GM19043 (cell line): ENCODE data around the gene WDR13.
A peak's percentile ranks its signal among the peaks of the same experiment; 100 is the strongest.
"Not testable (repeated sequence)": the region's sequence is repeated elsewhere in the genome, so short reads cannot be mapped to it uniquely, and the experiment has no call there.

Experiments
- ATAC-seq: cut with Tn5 transposase; IDR thresholded peaks from one replicate; pipeline ENCODE4 v1.9.1; 2021; ENCODE audit warnings: low read depth; ENCODE audit not compliant: unreplicated experiment

WDR13 gene

DNA sequence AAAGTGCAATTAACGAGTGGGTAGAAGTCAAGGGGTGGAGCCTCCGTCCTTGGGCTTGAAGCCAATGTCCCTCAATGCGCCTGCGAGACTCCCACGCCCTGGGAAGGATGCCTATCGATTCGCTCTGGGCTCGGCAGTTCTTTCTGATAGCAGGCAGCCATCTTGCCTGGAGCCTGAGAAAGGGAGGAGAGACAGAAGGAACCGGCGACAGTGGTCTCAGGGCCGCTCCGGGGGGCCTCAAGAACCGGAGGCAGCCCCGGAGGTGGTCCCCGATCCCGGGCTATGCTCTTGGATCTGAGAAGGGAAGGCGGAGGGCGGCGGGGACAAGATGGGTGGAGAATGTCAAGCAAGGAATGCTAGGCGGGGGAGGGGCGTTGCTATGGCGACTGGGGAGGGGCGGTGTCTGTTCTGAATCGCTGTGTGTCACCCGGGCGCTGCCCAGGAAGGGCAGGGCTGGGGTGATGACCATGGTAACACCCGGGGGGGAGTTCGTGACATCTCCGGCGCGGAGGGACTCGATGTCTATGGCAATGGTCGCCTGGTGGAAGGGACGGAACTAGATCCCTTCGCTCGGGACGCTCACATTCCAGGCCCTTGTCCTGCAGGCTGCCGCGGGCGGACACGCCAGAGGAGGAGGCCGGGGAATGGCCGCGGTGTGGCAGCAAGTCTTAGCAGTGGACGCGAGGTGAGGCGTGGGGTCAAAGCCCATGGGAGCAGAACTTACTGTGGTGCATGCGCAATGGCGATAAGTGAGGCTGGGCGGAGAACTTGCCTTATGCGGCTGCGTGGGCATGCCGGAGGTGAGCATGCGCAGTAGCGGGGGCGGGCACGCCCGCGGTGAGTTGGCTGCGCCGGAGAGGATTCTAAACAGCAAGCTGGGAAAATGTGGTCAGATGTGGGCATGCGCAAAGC, at the start of gene WDR13:
TSS of gene WDR13 (plus strand) at position 140 of the 912 bp plus-strand sequence. CDS start at position 645, 505 bp downstream.
- peak; percentile 56 for ATAC-seq

DNA sequence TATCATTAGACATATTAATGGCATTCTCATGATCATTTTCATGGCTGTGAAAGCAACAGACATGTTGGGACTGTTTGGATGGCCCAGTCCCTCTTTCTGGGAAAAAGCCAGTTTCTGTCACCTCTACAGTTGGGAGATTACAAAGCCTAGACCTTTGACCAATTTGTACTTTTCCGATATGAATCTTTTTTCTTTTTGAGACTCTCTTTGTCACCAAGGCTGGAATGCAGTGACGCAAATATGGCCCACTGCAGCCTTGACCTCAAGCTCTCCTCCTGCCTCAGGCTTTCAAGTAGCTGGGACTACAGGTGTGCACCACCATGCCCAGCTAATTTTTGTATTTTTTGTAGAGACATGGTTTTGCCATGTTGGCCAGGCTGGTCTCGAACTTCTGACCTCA, 48.4 kb upstream of the WDR13 start:
- ATAC-seq = no peak

DNA sequence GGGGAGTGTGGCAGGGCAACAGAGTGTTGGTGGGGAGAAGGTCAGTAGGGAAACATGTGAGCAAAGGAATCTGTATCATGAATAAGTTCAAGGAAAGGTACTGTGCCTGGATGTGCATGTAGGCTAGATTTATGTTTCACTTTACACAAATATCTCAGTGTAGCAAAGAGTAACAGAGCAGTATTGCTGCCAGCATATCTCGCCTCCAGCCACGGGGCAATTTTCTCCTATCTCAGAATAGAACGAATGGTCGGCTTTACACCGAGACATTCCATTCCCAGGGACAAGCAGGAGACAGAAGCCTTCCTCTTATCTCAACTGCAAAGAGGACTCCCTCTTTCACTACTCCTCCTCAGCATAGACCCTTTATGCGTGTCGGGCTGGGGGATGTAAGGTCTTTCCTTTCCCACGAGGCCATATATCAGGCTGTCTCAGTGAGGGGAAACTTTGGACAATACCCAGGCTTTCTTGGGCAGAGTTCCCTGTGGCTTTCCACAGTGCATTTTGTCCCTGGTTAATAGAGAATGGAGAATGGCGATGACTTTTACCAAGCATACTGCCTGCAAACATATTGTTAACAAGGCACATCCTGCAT, 41.5 kb upstream of the WDR13 start:
- ATAC-seq = not testable (repeated sequence)

DNA sequence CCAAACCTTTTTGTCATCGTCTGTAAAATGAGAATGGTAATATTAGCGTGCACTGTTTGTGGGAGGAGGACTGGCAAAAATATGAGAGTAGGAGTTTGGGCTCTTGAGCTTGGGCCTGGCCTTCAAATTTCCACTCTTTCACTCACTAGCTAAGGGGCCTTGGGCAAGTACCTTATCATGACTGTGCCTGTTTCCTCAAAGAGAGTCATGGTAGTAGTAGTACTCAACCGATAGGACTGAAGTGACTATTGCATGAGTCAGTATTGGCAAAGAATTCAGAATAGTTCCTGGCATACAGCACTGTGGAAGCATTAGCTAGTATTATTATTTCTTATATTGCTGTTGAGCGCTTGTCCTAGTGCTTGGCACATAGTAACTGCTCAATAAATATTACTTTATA, 39.0 kb upstream of the WDR13 start:
- ATAC-seq = no peak

DNA sequence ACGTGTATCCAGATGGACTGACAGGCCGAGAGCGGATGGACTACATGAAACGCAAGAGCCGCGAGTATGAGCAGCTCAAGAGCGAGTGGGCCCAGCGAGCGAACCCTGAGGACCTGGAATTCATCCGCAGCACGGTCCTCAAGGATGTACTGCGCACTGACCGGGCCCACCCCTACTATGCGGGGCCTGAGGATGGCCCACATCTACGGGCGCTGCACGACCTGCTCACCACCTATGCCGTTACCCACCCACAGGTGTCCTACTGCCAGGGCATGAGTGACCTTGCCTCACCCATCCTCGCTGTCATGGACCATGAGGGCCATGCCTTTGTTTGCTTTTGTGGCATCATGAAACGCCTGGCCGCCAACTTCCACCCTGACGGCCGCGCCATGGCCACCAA, 37.7 kb upstream of the WDR13 start:
- no peak for ATAC-seq

DNA sequence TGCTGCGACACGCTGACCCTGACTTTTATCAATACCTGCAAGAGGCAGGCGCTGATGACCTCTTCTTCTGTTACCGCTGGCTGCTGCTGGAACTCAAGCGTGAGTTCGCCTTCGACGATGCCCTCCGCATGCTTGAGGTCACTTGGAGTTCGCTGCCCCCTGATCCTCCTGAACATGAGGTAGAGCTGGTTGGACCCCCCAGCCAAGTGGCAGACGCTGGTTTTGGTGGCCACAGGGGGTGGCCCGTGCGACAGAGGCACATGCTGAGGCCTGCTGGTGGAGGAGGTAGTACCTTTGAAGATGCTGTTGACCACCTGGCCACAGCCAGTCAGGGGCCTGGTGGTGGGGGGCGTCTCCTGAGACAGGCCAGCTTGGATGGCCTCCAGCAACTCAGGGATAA, 37.2 kb upstream of the WDR13 start:
- ATAC-seq = no peak

DNA sequence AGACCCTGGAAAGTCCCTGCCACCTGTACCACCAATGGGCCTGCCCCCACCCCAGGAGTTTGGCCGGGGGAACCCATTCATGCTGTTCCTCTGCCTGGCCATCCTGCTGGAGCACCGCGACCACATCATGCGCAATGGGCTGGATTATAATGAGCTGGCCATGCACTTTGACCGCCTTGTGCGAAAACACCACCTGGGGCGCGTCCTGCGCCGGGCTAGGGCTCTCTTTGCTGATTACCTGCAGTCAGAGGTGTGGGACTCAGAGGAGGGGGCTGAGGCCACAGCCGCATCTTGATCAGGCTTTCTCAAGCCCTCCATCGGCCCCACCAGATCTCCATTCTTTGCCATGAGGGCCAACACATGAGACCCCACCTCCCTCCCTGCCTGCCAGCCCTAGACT, 36.6 kb upstream of the WDR13 start:
- no peak for ATAC-seq

DNA sequence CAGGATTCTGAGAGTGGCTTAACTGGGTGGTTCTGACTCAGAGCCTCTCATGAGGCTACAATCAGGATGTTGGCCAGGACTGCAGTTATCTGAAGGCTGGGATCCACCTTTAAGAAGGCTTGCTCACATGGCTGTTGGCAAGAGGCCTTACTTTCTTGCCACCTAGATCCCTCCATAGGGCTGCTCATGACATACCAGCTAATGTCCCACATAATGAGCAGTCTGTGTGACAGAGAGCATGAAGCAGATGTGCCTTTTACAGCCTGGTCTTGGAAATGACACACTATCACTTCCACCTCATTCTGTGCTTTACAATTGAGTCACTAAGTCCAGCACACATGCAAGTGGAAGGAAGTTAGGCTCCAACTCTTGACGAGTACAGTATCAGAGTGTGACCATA, 27.3 kb upstream of the WDR13 start:
- ATAC-seq = peak; percentile 41

DNA sequence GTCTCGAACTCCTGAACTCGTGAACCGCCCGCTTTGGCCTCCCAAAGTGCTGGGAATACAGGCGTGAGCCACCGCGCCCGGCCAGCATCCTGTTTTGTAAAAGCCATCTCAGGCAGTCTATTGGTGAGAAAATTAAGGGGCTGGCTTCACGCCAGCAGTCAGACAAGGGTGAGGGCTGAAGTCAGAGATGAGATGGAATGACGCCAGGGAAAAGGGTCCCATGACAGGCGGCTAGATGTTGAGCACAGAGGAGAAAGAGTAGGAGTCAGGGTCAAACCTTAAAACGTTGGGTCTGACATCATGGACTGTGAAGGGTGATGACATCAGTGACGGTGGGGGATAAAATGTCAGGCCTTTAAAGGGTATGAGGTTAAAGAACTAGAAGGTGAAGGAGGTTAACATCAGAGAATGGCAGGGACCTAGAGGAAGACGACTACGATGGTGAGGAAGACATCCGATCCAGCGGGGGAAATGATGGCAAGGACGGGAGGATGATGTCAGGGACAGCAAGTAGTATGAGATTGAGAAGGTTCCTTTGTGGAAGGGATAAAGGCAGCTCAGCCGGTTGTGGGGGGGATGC, 23.5 kb upstream of the WDR13 start:
- ATAC-seq = no peak

DNA sequence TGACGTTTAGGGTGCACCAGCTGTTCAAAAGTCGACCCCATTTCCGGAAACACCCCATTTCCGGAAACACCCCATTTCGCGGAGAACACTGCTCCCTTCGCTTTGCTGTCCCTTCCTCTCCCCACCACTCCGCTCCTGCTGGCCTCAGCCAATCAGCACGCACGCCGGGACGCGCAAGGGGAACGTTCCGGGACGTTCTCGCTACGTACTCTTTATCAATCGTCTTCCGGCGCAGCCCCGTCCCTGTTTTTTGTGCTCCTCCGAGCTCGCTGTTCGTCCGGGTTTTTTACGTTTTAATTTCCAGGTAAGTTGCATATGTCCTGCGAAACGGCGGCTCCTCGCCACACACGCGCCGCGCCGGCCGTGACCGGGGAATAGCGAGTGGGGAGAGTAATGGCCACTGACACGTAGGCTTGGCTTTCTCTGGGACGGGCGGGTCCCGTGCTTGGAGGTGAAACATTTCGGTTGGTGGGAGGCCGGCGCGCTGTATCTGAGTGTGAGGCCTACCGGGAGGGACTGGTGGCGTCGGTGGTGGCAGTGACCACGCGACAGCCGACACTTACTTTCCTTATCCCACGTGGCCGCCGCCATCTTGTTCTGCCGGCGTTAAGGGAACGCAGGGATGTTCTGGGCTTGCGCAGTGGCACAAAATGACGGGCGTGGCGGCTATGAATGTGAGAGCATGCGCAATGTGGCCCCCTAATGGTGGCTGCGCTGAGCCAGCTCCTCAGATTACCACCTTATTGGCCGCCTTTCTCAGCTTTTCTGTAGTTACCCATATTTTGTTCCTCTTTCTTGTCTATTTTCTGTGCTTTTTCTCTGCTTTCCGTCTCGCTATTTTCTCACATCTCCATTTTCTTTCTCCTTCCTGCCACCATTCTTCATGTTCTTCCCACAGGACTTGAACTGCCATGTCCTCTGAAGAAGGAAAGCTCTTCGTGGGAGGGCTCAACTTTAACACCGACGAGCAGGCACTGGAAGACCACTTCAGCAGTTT, 22.7 kb upstream of the WDR13 start, which contains the start of gene RBM3:
TSS of gene RBM3 (plus strand) at position 215 of the 997 bp plus-strand sequence. CDS start at position 912, 697 bp downstream.
- ATAC-seq = peak; percentile 76

DNA sequence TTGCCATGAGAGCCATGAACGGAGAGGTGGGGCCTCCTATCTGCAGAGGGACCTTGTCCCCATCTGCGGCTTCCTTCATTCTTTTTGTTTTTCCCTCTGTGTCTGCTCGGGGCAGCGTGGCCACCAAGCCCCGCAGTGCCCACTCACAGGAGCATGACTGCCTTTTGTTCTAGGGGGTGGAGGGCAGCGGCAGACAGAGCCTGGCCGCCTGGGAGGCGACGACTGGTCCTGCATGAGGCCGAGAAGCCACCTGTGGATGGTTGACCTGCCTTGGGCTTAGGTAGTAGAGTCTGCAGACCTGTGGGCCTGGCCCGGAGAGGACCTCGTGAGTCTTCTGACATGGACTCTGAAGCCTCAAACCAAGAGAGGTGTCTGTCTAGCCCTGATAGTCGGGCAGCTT, 21.6 kb upstream of the WDR13 start:
- no peak for ATAC-seq

DNA sequence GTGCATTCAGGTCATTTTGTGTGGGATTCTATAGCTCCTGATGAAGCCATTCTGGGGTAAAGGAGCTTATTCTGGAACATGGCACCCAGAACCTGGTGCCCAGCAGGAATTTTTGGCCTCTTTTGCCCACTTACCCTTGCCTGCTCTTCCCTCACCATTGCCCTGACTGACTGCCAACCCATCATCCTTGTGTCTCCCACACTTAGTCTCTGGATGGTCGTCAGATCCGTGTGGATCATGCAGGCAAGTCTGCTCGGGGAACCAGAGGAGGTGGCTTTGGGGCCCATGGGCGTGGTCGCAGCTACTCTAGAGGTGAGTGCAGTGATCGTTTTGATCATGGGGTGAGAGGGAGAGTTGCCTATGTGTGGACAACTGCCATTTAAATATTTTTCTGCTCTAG, 21.2 kb upstream of the WDR13 start:
- no peak for ATAC-seq

DNA sequence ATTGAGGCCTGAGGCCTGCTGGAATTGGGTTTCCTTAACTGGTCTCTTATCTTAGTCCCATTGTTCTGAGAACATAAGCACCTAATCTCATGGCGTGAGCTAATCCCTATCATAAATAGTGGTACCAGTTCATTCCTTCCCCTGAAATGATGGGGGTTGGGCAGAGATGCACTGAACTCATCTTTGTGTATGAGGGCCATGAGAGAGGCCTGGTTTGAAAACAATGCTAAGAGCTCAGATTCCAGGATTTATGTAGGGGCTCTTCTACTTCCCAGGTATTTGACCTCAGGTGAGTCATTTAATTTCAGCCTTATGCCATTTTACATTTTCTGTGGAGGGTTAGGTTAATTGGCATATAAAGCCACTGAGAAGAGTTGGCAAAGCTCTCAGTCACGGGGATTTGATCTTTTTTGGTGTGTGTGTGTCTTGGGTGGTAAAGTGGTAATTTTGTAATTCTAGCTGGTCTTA, 18.6 kb upstream of the WDR13 start:
- no peak for ATAC-seq

DNA sequence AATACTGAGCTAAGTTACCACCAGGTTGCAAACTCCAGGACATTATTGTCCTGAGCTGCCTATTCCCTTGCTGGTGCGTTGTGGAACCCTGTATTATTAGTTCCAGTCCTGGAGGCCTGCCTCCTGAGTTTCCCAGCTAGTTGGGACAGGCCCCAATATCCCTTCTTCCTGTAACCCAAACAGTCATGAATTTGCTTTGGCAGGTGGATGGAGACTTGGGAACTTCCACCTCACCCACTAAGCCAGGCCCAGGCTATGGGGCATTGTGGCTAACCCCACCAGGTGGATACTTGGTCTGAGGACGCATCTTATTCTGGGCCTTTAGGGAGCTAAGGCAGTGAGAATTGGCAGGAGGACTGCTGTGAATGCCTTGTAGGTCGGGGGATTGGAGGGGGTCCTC, 18.0 kb upstream of the WDR13 start:
- ATAC-seq = no peak

DNA sequence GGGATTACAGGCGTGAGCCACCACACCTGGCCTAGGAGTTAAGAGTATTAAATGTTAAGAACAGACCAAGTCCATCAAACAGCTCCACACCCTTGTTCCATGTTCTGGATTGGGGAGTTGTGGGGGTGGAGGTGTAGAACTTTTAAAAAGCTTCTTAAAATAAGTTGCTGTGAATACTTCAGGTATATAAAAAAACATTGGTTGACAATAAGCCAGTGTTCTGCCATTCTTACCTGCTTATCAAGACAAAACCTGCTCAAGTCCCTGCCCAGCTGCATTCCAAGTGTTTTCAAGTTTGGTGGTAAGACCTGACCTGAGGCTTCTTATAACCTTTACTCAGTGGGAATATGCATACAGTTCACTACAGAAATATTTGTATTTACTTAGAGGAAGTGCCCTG, 16.6 kb upstream of the WDR13 start:
- no peak for ATAC-seq

DNA sequence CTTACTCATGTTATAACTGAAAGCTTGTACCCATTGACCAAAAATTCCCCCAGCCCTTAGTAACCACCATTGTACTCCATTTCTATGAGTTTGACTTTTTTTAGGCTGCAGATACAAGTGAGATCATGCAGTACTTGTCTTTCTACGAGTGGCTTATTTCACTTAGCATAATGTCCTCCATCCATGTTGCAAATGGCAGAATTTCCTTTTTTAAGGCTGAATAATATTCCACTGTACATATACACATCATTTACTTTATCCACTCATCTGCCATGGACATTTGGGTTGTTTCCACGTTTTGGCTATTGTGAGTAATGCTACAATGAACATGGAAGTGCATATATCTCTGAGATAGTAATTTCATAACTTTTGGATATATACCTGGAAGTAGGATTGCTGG, 12.6 kb upstream of the WDR13 start:
- no peak for ATAC-seq

DNA sequence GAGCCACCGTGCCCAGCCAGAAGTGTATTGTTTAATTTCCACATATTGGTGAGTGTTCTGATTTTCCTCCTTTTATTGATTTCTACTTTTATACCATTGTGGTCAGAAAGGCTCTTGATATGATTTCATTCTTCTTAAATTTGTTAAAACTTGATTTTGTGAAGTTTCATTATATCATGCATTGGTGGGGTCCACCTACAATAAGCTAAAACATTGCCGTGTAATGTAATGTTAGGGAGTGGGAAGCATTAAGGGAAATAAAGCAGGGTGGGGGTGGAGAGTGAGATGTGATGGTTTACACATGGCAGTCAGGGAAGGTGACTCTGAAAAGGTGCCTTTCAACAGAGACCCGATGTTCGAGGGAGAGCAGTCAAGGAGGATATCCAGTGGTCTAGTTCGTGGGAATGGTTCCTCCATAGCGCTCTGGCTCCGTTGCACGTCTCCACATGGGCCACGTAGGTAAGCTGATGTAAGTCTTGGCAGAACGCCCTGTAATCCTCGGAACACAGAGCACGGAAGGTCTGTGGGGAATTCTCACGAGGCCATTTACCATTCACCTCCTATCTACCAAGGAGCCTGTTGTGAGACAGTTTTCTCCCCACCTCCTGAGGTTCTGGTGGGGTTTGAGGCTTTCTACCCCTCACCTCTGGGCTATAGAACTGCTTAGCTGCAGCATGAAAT, 7.7 kb upstream of the WDR13 start:
- ATAC-seq = no peak

DNA sequence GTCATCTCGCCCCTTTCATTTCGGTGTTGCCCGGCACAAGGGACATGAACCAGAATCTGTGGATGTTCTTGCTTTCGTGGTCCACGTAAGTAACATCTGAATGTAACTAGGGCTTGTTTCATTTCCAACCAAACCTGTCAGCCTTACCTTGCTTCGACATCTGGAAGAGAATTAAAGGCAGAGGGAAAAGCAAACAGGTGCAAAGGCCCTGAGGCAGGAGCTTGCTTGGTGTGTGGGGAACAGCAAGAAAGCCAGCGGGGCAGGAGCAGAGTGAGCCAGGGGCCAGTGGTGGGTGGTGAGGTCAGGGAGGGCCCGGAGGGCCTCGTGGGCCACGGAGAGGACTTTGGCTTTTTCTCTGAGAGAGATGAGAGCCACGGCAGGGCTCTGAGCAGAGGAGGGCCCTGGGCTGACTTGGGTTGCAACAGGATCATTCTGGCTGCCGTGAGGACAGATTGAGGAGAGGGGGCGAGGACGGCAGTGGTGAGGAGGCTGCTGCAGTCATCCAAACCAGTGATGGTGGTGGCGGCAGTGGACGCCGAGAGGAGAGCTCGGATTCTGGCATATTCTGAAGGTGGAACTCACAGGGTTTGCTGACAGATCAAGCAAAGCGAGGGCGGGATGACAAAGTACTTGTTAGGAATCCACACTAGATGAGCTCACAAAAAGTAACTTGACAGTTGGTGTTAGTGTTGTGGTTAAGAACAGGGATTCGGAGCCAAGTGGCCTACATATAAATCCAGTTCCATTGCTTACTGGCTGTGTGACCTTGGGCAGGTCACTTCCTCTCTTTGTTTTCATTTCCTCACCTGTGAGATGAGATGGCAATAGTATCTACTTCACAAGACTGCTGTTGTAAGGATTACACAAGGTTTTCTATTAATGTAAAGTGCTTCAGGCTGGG, 6.8 kb upstream of the WDR13 start:
- ATAC-seq = no peak
